HFFc6 (cell line): ENCODE data around the gene RPS6KA2. TPM values are rescaled to one million over a fixed set of nuclear protein-coding genes. Genes with fewer than 3 reads are reported as not detected.
A peak's percentile ranks its signal among the peaks of the same experiment; 100 is the strongest.
"Not testable (repeated sequence)": the region's sequence is repeated elsewhere in the genome, so short reads cannot be mapped to it uniquely, and the experiment has no call there.

ENCODE experiments used
- DNase-seq: peaks from one replicate; pipeline ENCODE4 v3.0.0-alpha.2; 2018
- H3K27ac Mint-ChIP-seq: 2 replicates; pipeline ENCODE4 v1.8.0; 2020; ENCODE audit warnings: mild to moderate bottlenecking, mixed read lengths
- H3K27me3 Mint-ChIP-seq: 2 replicates; pipeline ENCODE4 v1.8.0; 2021; ENCODE audit warnings: mild to moderate bottlenecking, moderate library complexity, mixed read lengths; ENCODE audit not compliant: insufficient read depth
- H3K36me3 Mint-ChIP-seq: 2 replicates; pipeline ENCODE4 v1.8.0; 2021; ENCODE audit warnings: low read depth, mixed read lengths
- H3K4me1 Mint-ChIP-seq: 2 replicates; pipeline ENCODE4 v1.8.0; 2020; ENCODE audit warnings: low read depth, mixed read lengths
- H3K4me3 Mint-ChIP-seq: 2 replicates; pipeline ENCODE4 v1.8.0; 2020; ENCODE audit warnings: mild to moderate bottlenecking, moderate library complexity, mixed read lengths
- H3K9me3 Mint-ChIP-seq: 2 replicates; pipeline ENCODE4 v1.8.0; 2020; ENCODE audit warnings: mild to moderate bottlenecking, mixed read lengths
- CTCF ChIP-seq: fragments of 200-600 bp; sonication (generic); IDR thresholded peaks from 2 replicates; pipeline ENCODE4 v1.5.0; 2021; ENCODE audit warnings: antibody characterized with exemption, mild to moderate bottlenecking
- microRNA-seq: library from miRNA; unstranded; fragments of <30 nt; microRNA quantifications from one replicate; pipeline ENCODE4, GENCODE V29; 2019
- total RNA-seq, 6 experiments: library from RNA; stranded (reverse); fragmentation: NEBNext Ultra II Directional; extraction: Animal tissue kit (Norgen Biotek cat#: 25700); gene quantifications; 2 replicates in 1 of 6; 3 replicates in 5 of 6; pipeline ENCODE4 v1.2.3, GENCODE V29; 2021

The RPS6KA2 gene
- total RNA-seq, 6 experiments from 2014 or later = 10.1 to 13.9 (median 11.9) TPM

GRCh38 chr6:166365221-166365620 is 261.8 kb downstream of the RPS6KA2 start:
- TF ChIP-seq CTCF = no peak
- Mint-ChIP-seq H3K9me3 (no peaks in the 10 kb centered on the region), H3K4me1 (peaks cover 22% of the 10 kb centered on the region), H3K27me3 (no peaks in the 10 kb centered on the region; the same call in 1 of the 2 replicates), H3K27ac (peak overlapping the region; percentile 2; the same call in 1 of the 2 replicates), H3K4me3 (no peak overlapping the region), H3K36me3 (no peaks in the 10 kb centered on the region)
- peak; percentile 48 for DNase-seq

- Mint-ChIP-seq H3K4me3 (no peak overlapping the region; the same call in 1 of the 2 replicates), H3K36me3 (no peaks in the 10 kb centered on the region), H3K27ac (no peak overlapping the region; the same call in 1 of the 2 replicates), H3K9me3 (no peaks in the 10 kb centered on the region), H3K27me3 (no peaks in the 10 kb centered on the region; the same call in 1 of the 2 replicates), H3K4me1 (peaks cover 22% of the 10 kb centered on the region)
- no peak for TF ChIP-seq CTCF
- no peak for DNase-seq
Measured at GRCh38 chr6:166364456-166364855, 262.6 kb downstream of the RPS6KA2 start.

DNA sequence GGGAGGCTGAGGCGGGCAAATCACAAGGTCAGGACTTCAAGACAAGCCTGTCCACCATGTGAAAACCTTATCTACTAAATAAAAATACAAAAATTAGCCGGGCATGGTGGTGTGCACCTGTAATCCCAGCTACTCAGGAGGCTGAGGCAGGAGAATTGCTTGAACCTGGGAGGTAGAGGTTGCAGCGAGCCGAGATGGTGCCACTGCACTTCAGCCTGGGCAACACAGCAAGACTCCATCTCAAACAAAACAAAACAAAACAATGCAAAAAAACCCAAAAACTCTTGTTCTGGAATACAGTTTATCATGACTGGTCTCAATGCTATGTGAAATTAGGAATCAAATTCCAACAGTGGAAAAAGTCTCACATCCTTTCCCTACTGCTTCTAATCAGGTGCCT is 264.6 kb downstream of the RPS6KA2 start:
- H3K9me3 Mint-ChIP-seq, H3K27ac Mint-ChIP-seq, H3K4me3 Mint-ChIP-seq, DNase-seq, H3K36me3 Mint-ChIP-seq, H3K27me3 Mint-ChIP-seq: not testable (repeated sequence)
- H3K4me1 Mint-ChIP-seq = peaks cover 22% of the 10 kb centered on the region

DNA sequence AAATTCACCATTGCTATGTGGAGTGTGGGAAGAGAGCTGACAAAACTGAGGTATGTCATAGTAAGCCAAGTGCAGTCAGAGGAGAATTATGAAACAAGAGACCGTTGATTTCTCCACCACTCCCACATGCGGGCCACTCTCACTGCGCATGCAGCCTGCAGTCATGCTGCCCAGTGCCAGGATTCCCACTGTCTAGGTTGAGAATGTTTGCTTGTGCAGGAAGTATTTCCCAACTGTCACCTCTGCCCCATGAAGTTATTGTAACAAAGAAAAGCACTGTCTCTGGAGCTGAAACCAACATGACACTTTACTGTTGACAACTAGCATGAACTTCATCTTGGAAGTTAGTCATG is 266.0 kb downstream of the RPS6KA2 start:
- H3K27me3 Mint-ChIP-seq = no peaks in the 10 kb centered on the region; the same call in 1 of the 2 replicates
- DNase-seq = no peak
- no peaks in the 10 kb centered on the region for H3K9me3 Mint-ChIP-seq
- no peak overlapping the region for H3K4me3 Mint-ChIP-seq
- peaks cover 19% of the 10 kb centered on the region for H3K4me1 Mint-ChIP-seq
- H3K36me3 Mint-ChIP-seq = no peaks in the 10 kb centered on the region
- TF ChIP-seq CTCF = no peak
- no peak overlapping the region for H3K27ac Mint-ChIP-seq

GRCh38 chr6:166360243-166361076 is 266.6 kb downstream of the RPS6KA2 start:
- no peak for TF ChIP-seq CTCF
- no peaks in the 10 kb centered on the region for H3K36me3 Mint-ChIP-seq
- peaks cover 13% of the 10 kb centered on the region for H3K4me1 Mint-ChIP-seq
- no peak overlapping the region for H3K4me3 Mint-ChIP-seq
- H3K9me3 Mint-ChIP-seq = no peaks in the 10 kb centered on the region
- DNase-seq = no peak
- no peak overlapping the region for H3K27ac Mint-ChIP-seq
- H3K27me3 Mint-ChIP-seq = no peaks in the 10 kb centered on the region; the same call in 1 of the 2 replicates

Small RNAs within 50 kb of the gene (microRNA-seq; reads per million reads assigned to microRNA genes)
- gene MIR1913 = not detected

Other genes starting within 250 kb of the RPS6KA2 start
- gene MPC1, start 244.3 kb downstream of the RPS6KA2 start, total RNA-seq = 10 to 100 TPM; 21.7 to 24.5 (median 22.9) TPM
- gene RAMACL, start 40.6 kb downstream of the RPS6KA2 start, total RNA-seq = 1 to 10 TPM; 2.0 to 3.6 (median 2.8) TPM